Fibroblast of upper back skin (primary cell): ENCODE results near the gene APCDD1.

Source experiments
- DNase-seq: peaks from one replicate; pipeline ENCODE4 v3.0.0-alpha.2; 2013

The APCDD1 gene

DNA sequence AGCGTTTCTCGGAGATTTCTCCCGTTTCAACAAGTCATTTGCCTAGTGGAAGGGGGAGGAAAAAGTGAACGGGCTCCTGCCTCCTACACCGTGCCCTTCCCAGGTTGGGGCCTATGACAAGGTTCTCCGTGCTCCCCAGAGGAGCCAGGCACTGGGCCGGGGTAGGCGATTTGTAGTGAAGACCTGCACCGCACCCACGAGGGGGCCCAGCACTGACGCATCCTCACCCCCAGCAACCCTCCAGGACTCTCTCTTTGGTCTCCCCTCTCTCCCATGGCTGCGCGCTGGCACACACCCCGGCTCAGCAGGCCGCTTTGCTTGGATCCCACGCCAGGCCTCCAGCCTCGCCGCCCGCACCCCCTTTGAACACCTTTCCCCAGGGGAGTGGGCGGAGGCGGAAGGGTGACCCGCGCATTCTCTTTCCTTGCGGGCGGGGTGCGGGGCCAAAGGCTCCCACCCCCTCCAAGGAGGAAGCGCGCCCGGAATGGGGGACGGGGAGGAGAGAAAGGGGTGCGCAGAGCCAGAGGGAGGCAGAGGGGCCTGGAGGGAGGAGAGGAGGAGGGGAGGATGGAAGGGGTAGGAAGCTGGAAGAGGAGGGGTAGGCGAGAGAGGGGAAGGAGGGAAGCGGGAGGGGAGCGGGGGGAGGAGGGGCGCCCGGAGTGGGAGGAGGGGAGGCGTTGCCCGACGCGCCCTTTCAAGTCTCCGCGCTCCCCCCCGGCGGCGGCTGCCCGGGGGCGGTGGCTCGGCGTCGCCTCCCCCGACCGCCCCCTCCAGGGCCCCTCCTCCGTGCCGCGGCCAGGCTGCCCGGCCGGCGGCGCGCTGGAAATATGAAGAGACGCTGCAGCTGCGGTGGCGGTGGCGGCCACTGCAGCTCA is at the start of gene APCDD1:
TSS of gene APCDD1 (plus strand) at position 830 of the 875 bp plus-strand sequence. CDS start 347 bp downstream, outside the sequence.
- peak; percentile 49 for DNase-seq

DNA sequence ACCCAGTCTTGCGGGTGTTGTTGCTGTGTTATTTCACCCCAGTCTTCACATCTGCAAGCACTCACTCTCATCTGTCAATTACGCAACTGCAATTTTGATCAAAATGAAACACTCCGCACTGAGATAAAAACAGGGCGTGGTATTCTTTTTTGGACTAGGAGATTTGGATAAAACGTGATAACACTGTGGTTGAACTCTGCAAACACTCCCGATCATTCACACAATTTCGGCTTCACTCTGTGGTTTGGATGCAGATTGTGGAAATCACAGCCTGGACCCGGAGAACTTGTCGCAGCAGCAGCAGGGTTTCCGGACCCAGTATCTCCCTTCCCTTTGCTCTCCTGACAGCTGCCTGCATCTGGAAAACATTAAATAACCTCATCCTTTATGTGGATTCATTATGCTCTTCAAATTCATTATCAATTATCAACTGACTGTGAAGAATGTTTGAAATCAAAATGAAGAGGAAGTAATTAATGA is 49.4 kb upstream of the APCDD1 start:
- DNase-seq, result no peak

DNA sequence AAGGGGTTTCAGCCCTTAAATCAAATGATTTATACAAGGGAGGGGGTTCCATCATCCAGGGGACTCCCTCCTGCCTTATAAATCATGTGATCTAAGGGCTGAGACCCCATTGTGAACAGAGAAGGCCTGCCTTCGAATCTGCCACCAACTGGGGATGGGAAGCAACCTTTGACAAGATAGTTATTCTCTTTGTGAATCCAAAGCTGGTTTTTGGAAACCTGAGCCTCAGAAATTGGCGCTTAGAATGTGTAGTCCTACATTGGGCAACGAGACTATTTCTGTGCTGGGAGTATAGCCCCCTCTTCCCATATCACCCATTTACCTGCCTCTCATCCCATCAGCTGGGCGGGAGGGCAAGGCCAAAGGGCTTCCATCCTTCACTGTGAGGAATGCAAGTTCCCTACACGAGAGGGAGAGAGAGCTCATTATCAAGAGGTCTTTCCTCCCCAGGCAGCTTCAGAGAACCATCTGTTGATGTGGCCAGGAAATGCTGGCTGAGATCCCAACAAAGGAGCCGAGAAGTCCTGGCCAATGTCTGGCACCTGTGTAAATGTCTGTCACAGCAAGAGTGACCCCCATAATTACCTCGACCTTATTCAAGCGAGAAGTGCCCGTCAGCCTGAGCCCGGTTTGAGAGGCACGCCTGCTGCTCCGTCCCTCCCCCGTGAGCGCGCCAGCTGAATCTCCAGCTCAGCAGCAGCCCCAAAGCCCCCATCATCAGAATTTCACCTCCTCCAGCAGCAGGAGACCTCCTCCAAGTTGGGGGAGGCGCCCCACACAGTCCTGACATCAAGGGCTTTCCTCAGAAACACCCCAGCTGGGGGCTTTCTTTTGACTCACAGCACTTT is 48.4 kb upstream of the APCDD1 start:
- no peak for DNase-seq

DNA sequence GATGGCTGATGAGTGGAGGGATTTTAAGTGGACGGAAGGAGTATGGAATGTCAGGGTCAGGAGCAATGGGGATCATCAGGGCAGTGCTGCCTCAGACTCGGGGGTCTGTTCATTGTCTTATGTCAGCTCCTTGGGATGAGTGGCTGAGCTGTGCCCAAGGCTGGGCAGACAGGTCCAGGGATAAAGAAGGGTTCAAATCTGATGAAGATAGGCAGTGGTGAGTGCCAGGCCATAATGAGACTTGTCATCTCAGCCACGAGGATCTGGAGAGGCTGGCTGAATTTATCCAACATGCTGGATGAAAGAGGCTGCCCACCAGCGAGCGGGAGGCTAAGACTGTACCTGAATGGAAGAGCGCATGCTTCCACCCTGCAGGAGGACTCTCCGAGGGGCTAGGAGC is 46.3 kb upstream of the APCDD1 start:
- DNase-seq, result no peak

DNA sequence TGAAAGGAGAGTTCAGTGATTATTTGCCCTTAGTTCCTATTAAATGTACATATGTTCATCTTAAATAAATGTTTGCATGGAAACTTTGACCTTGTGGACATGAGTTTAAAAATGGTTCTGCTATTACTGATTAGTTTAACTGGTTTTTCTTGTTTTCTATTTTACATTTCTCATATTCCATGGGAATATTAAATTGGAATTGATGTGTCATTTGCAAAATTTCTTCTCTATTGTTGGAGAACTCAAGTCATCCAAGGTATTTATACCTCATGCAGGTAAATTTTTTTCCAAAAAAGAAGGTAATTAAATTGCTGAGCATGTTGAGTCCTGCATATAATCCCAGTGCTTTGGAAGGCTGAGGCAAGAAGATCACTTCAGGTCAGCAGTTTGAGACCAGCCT is 45.4 kb upstream of the APCDD1 start:
- DNase-seq, result no peak

DNA sequence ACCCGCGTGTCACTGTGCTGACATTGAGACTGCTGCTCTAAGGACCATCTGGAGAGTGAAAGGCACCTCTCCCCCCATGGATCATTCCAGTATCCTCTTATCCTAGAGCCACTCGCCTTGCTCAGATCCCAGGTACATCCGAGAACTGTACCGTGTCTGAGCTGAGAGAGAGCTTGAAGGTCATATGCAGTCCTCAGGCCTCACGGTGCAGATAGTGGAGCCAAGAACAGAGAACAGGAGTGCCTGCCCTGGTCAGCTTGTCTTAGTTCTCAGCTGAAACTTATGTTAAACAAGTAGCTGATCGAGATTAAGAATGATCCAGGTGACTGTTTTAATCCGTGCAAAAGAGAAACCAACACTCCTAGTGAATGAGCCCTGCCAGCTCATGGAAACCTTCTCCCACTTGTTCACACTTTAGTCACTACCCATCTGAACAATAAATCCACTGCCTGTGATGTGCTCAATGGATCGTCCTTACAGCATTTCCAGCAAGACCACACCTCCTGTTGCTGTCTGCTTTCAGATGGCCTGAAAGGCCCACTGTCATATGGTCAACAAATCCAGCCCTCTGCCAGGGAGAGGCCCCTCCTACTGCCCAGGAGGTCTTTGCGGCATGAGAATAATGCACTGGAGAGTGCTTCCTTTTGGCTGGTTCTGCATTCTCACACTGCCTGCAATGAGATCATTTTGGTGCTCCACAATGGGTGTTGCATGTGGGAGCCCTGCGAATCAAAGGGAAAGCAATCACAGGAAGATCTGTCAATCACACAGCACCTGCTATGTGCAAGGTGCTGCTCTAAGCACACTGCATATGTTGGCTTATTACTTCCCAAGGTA is 43.7 kb upstream of the APCDD1 start:
- peak; percentile 52 for DNase-seq

DNA sequence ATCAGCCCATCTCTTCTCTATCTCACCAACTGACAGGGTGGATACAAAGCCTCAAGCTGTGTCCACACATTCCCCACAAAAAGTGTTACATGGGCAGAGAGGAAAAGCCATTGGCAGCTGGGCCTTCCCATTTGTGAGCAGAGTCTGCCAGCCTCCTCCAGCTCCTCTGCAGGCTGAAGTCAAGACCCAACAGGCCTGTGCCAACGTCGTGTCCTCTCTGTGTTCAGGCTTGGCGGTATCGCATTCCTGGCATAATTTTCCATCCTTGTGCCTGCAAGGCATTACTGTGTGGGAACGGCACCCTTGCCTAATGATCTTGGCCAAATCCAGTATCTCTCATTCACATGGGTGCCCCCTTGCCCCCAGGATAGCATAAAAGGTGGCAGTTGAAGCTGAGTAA is 41.5 kb upstream of the APCDD1 start:
- no peak for DNase-seq

DNA sequence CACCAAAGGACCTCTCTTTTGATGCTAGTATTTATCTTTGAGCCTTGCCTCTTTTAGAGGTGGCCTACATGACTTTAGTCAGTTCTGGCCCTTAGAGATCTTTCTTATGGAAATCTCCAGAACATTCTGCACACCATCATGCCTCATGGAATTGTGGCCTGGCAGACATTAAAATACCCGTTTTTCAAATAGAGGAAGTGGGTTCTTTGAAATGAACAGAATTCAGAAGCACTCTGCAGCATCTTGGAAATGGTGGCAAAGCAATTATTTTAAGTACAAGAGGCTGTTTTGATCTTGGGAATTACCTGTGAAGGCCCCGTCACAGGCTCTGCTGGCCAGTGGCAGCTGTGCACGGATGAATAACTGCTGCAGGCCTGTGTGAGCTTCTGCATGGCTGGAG is 40.7 kb upstream of the APCDD1 start:
- no peak for DNase-seq

DNA sequence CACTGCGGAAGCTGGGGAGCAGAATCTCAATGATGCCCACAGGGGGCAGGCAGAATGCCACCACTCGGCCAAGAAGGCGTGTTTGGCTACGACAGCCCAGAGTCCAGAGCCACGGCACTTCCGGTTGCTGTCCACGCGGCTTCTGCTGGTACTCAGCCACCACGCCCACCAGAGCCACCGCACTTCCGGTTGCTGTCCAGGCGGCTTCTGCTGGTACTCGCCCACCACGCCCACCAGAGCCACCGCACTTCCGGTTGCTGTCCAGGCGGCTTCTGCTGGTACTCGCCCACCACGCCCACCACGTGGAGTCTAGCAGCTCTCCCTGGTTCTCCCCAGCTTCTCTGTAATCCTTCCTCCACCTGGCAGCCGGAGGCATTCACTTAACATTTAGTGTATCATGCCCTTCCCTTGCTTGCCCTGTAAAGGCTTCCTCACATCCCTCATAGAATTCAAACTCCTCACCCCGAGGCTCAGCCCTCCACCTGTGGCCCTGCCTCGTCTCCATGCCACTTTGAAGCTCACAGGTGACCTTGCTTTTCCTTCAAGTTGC is 40.1 kb upstream of the APCDD1 start:
- DNase-seq, result no peak

DNA sequence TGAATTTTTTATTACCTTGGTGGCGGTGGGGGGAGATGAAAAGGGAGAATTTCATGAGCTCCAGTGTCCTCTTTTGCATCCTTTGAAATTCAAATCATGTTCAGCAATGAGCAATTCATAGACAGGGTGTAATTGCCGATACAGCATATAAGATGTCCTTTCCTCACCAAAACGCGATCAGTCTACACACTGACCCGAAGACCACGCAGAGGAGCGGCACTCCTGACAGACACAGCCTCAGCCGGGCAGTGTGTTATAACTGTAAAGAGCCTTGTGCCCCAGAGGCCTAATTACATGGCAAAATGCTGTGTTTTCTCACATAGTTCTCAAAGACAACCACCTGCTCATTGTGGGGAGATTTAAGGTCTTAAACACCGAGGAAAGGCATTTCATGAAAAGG is 38.4 kb upstream of the APCDD1 start:
- no peak for DNase-seq

DNA sequence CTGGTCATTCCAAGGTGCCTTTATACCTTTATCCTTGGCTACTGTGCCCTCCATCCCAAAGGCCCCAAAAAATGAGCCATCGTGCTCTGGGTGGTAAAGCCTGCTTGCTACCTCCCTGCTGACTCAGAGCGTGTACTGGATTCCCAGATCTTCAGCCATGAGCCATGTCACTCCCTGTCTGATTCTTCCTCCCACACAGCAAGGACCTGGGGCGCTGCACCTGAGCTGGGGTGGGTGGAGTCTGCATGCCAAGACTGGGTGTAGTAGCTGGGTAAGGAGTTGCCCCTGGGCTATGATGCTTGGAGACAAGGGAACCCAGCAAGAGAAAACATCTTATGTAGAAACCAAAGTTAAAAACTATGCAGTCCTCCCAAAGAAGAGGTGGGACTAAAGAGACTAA is 37.2 kb upstream of the APCDD1 start:
- DNase-seq, result no peak

DNA sequence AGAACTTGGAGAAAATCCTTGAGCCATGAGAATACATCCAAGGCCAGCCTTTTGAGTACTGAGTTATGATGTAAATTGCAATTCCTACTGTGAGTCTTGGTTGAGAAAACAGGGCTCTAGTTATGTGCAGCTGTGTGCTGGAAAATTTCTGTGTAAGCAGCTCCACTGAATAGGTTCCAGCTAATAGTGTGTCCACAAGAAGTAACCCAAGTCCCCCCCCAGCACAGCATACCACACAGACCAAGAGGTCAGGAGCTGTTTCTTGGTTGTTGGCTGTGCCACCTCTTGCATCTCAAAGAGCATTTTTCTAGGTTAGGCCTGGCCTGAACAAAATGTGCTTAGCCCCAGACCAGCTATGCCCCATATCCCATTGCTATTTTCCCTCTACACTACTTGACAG is 36.8 kb upstream of the APCDD1 start:
- DNase-seq, result no peak

DNA sequence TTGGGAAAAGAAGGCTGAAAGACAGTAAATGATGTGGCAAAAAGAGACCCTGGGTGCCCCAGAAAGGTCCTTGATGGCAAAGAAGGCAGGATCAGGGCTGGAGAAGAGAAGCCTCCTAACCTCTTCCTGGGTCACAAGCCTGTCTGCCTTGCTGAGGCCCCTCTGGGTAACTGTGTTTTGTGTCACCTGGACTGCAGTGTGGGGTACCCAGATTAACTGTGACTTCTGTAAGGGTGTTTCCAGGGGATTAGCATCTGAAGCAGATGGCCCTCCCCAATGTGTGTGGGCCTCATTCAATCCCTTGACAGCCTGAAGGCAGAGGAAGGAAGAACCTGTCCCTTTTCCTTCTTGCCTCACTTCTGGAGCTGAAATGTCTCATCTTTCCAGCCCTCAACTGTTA is 35.6 kb upstream of the APCDD1 start:
- no peak for DNase-seq

DNA sequence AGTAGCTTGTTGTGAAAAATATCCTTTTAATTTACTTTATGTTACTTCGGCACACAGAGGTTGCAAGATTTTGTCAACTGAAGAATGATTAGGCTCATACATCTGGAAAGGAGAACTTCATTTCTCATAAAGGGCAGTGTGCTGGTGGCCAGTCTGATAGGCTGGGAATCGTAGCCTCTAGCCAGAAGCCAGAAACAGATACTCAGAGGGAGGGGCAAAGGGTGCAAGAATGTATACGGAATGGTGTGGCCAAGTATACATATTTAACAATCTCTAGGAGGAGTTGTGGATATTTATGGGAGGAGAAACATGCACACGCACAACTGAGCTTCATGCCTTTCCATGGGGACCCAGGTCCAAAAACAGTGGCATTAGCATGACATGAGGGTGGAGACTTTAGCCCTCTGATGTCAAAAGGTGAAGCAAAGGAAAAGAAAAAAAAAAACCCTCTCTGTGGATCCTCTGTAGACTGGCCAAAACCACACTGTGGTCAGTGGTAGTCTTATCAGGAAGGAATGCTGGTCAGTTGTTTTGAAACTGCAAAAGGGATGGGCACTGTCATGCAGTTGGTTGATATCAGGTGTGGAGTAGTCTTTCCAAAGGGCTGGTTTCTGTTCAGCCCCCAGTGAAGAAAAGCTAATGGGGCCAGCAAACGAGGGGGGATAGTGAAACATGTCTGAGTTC is 34.9 kb upstream of the APCDD1 start:
- no peak for DNase-seq

DNA sequence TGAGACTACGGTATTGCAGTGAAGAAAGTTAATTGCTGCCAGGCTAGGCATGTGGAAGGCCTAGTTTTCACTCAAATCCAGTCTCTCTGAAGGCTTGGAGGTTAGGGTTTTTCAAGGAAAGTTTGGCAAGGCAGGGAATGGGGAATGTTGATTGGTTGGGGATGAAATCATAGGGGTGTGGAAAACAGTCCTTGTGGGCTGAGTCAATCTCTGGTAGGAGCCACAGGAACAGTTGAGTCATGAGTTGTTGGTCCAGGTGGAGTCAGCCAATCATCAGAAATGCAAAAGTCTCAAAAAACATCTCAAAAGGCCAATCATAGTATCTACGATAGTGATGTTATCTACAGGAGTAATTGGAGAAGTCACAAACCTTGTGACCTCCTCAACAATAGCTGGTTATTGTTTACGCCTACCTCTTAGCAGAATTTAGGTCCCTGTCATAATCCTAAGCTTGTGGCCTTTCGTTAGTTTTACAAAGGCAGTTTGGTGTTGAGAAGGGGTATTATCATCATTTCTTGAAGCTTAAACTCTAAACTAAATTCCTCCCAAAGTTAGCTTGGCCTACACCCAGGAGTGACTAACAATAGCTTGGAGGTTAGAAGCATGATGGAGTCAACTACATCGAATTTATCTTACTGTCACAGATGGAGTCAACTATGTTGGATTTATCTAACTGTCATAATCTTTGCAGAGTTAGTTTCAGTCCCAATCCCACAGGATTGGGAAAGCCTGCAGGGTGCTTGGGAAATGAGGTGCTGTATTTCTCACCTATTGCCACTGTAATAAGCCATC is 33.7 kb upstream of the APCDD1 start:
- DNase-seq, result peak; percentile 85

DNA sequence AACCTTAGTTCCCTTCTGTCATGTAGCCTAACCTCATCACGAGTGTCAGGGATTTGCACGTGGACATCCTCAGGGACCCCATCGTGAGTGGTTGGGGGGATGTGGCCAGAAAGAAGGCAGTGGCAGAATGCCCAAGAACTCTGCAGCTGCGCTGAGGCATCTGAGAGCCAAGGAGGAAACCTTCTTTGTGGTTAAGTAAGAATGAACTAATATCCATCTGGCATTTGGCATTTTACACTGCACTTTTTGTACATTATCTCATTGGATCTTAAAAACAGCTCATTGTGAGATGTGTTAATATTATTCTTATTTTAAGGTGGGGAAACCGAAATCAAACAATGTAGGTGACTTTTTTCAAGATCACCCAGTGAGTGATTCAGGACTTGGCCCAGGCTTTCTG is 32.6 kb upstream of the APCDD1 start:
- DNase-seq, result peak; percentile 88

DNA sequence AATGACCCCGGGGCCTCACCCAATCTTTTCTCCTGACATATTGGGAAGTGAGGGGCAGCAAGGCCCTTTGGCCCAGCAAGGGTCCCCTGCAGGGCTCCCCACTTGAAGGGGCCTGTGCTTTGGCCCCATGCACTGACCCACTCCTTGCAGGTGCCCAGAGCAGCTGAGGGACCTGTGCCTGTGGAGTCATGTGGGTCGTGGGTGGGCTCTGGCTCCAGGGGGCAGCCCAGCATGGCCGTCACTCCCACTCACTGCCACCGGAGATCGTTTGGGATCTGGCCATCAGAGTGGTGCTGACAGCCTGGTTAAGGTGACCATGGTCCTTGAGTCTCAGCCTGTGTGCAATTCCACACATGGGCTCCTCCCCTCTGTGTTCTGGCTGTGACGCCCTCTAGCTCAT is 31.7 kb upstream of the APCDD1 start:
- DNase-seq, result no peak

DNA sequence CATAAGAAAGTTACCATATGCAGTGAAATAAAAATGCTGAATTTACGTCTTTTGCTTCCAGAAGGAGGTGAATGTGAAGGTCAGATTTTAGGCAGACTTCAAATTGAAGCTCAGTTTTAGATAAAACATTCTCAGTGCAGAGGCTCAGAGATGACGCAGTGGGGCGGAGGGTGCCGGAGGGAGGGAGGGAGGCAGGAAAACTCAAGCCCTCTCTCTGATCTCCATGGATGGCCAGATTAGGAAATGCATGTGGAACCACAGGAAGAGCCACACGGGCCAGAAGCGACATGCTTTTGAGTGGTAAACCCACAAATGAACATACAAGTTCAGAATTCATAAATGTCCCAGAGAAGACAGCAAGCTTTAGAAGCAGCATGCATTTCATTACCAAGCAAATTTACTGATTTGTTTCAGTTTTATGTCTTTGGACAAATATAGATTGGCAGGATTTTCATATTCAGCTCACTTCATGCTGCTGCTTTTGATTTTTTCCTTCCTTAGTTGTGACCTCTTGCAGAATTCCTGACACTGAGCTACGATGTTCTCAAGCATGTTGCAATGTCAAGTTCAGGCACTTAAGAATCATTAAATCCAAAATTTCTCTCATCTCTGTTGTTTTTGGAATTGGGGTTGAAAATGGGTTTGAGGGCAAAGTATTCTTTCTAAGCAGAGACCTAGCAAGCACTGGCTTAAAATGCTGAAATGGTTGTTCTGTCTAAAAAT is 29.7 kb upstream of the APCDD1 start:
- peak; percentile 30 for DNase-seq

DNA sequence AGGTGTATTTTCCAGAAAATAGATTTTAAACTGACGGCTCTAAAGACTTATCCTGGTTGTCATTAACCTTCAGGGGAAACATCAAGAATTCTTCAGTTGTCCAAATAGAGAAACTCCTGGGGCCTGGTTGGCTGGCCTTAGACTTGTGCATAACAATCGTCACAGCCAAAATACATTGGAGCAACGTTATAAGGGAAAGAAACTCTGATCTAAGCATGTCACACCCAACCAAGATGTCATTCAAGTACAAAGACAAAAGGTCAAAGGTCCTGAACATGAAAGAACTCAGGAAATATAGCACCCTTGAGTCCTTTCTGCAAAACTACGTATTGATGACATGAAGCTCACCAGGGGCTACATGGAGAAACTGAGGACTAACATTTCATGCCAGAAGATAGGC is 23.8 kb upstream of the APCDD1 start:
- DNase-seq, result no peak

DNA sequence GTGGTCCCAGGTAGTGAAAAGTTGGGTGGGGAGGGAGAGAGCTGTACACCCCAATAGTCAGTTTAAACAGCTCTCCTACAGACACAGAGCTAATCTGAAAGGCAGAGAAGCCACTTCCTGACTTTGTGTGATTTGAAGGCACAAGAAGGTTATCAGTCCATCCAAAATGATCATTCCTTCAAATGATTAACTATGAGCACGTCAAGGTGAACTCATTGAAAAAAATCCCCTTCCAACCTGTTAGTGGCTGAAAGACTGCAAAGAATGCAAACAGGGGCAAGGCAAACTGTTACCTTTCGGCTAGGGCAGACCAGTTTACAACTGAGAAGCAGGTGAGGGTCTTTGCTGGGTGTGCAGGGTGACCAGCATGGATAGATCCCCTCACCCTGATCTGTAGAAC is 22.8 kb upstream of the APCDD1 start:
- no peak for DNase-seq

DNA sequence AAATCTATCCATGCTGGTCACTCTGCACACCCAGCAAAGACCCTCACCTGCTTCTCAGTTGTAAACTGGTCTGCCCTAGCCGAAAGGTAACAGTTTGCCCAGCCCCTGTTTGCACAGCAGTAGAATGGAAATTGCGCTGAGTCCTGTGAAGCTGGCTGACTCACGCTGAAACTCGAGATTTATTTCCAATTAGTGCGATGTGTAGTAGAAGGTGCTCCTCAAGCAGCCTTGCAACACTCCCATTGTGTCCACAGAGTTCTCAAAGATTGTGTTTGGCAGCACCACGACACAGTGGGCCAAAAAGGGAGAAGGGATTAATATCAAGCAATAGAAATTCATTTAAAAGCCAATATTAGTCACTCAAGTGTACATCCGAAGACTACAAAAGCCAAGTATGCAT is 21.7 kb upstream of the APCDD1 start:
- no peak for DNase-seq
